Body of pancreas (tissue), 4 donors: ENCODE measurements around the gene AIP. TPM values are rescaled to one million over a fixed set of nuclear protein-coding genes. Genes with fewer than 3 reads are reported as not detected.
"Not testable (repeated sequence)": the region's sequence is repeated elsewhere in the genome, so short reads cannot be mapped to it uniquely, and the experiment has no call there.

Experiments
- ATAC-seq: fragments of 150-250 bp; one replicate; pipeline ENCODE4 v1.9.1; 2016
- DNase-seq, 4 donors: peaks; one replicate each; pipeline ENCODE4 v3.0.0-alpha.2; 2019
- H3K27ac ChIP-seq, 4 donors: fragments of 200-600 bp; sonication (generic); 1 replicate in 3 of 4; 2 replicates in 1 of 4; pipeline versions ENCODE4 v1.5.1 to v1.6.1; 2016 to 2019; ENCODE audit warnings: mild to moderate bottlenecking in 1 of 4, mixed read lengths in 1 of 4, moderate library complexity in 1 of 4
- H3K27me3 ChIP-seq, 2 donors: fragments of 200-600 bp; sonication (generic); one replicate each; pipeline ENCODE4 v1.6.0; 2016; ENCODE audit warnings: mild to moderate bottlenecking in 1 of 2
- H3K36me3 ChIP-seq, 2 donors: fragments of 200-600 bp; sonication (generic); replicated peaks in 1 of 2; 2 replicates each; pipeline ENCODE4 v1.5.1; 2016; ENCODE audit warnings: low read depth in 2 of 2; ENCODE audit not compliant: insufficient read depth in 1 of 2
- H3K4me1 ChIP-seq: fragments of 200-600 bp; sonication (generic); one replicate; pipeline ENCODE4 v1.6.0; 2016
- H3K4me3 ChIP-seq, 2 donors: fragments of 200-600 bp; sonication (generic); 1 replicate in 1 of 2; 2 replicates in 1 of 2; pipeline ENCODE4 v1.5.1; 2016 to 2019
- H3K9me3 ChIP-seq, 3 donors: fragments of 200-600 bp; sonication (generic); 1 replicate in 2 of 3; 2 replicates in 1 of 3; pipeline ENCODE4 v1.5.1; 2016
- CTCF ChIP-seq, 7 experiments: fragments of 450-650 bp in 4 of 7; fragments of 200-600 bp in 3 of 7; sonication (generic) in 3 of 7; IDR thresholded peaks; one replicate each; pipeline ENCODE4 v1.5.1; 2016 to 2019; ENCODE audit warnings: antibody characterized with exemption in 7 of 7
- POLR2A ChIP-seq, 3 donors: fragments of 450-650 bp; IDR thresholded peaks; one replicate each; pipeline ENCODE4 v1.6.1; 2016; ENCODE audit warnings: antibody characterized with exemption in 3 of 3, mild to moderate bottlenecking in 2 of 3
- WGBS, 2 donors: methylation state at CpG; one replicate each; pipeline ENCODE4 v1.1.5; 2017; 5-methylcytosine and 5-hydroxymethylcytosine counted together
- intact Hi-C: fragments of 100-400 bp; cut with DNase I; formaldehyde crosslinking; loops from one replicate; pipeline ENCODE4 v1.15.1; 2023
- total RNA-seq, 2 donors: library from RNA; depleted of rRNA; stranded (reverse); fragments of >200 nt; gene quantifications; one replicate each; pipeline ENCODE4 v1.1.0, GENCODE V29; 2016

Gene AIP
- total RNA-seq, 2 donors from 2014 or later = 21.4 to 39.7 TPM

GRCh38 chr11:67508486-67509121 is 25.8 kb downstream of the AIP start:
- WGBS, 2 donors = 0 to 1% methylated on average over 8 to 57 of the region's 57 CpGs

GRCh38 chr11:67510023-67510345 is 27.2 kb downstream of the AIP start:
- WGBS, 2 donors = 53 to 57% methylated on average over 3 of the region's 3 CpGs
- Histone ChIP-seq H3K27ac (no peak overlapping the region), H3K4me3 (no peak overlapping the region), H3K9me3 (no peaks in the 10 kb centered on the region), H3K36me3 (no peaks in the 10 kb centered on the region), H3K27me3 (no peaks in the 10 kb centered on the region), H3K4me1 (peaks cover 32% of the 10 kb centered on the region)
- TF ChIP-seq POLR2A (IDR thresholded peaks at IDR 0.05) (no peak), CTCF (IDR thresholded peaks at IDR 0.05) (no peak)
- ATAC-seq (no peak), DNase-seq (no peak)
- intact Hi-C loops = no loop called here

More at GRCh38 chr11:67508486-67509121, 25.8 kb downstream of the AIP start:
- Histone ChIP-seq H3K27me3 (no peaks in the 10 kb centered on the region), H3K36me3 (no peaks in the 10 kb centered on the region), H3K4me3 (peak overlapping the region; percentile 25 to 39), H3K9me3 (no peaks in the 10 kb centered on the region), H3K4me1 (peaks cover 43% of the 10 kb centered on the region), H3K27ac (peak overlapping the region; percentile 97 to 99 (median 98))
- intact Hi-C loops = no loop called here
- DNase-seq (peak; percentile 99 to 100 (median 99)), ATAC-seq (peak; percentile 58)
- TF ChIP-seq POLR2A (IDR thresholded peaks at IDR 0.05) (peak in 2 of 3 donors; percentile 83 to 86), CTCF (IDR thresholded peaks at IDR 0.05) (peak in 1 of 7 experiments; percentile 19)

- H3K9me3 ChIP-seq, H3K27me3 ChIP-seq, H3K4me3 ChIP-seq, ATAC-seq, H3K36me3 ChIP-seq, DNase-seq, intact Hi-C loops, H3K27ac ChIP-seq: not testable (repeated sequence)
- peaks cover 17% of the 10 kb centered on the region for H3K4me1 ChIP-seq
- 94% methylated on average over 4 of the region's 4 CpGs for WGBS, 2 donors
Observed at GRCh38 chr11:67511558-67511957, 28.7 kb downstream of the AIP start.

- Histone ChIP-seq H3K4me1 (peaks cover 1% of the 10 kb centered on the region), H3K9me3 (no peaks in the 10 kb centered on the region), H3K27ac (no peak overlapping the region), H3K4me3 (no peak overlapping the region), H3K27me3 (no peaks in the 10 kb centered on the region), H3K36me3 (no peaks in the 10 kb centered on the region)
- DNase-seq (no peak), ATAC-seq (no peak)
- TF ChIP-seq POLR2A (IDR thresholded peaks at IDR 0.05) (no peak), CTCF (IDR thresholded peaks at IDR 0.05) (no peak)
- 68 to 75% methylated on average over 7 of the region's 7 CpGs for WGBS, 2 donors
- intact Hi-C loops = no loop called here
Observed at GRCh38 chr11:67514116-67514515, 31.3 kb downstream of the AIP start.

- no peak overlapping the region for H3K27ac ChIP-seq
- no peaks in the 10 kb centered on the region for H3K36me3 ChIP-seq
- DNase-seq = no peak
- no peak for ATAC-seq
- H3K9me3 ChIP-seq = no peaks in the 10 kb centered on the region
- intact Hi-C loops = no loop called here
- no peaks in the 10 kb centered on the region for H3K27me3 ChIP-seq
- H3K4me1 ChIP-seq = no peaks in the 10 kb centered on the region
- H3K4me3 ChIP-seq = no peak overlapping the region
- 83 to 89% methylated on average over 2 to 9 of the region's 9 CpGs for WGBS, 2 donors
- no peak for TF ChIP-seq POLR2A (IDR thresholded peaks at IDR 0.05)
- TF ChIP-seq CTCF (IDR thresholded peaks at IDR 0.05) = no peak
Observed at GRCh38 chr11:67516806-67517205, 34.0 kb downstream of the AIP start.
